Heart right ventricle (tissue), 16 donors: ENCODE results near the gene FBXL20. TPM values are rescaled to one million over a fixed set of nuclear protein-coding genes. Genes with fewer than 3 reads are reported as not detected.

Experiments
- ATAC-seq, 8 donors: fragments of 200-7000 bp; cut with Tn5 transposase; one replicate each; pipeline ENCODE4 v1.9.1; 2020; ENCODE audit warnings: mild to moderate bottlenecking in 8 of 8, moderate library complexity in 8 of 8, moderate number of reproducible peaks in 1 of 8
- DNase-seq, 2 donors: peaks; one replicate each; pipeline ENCODE4 v3.0.0-alpha.2; 2020
- H3K27ac ChIP-seq, 10 donors: fragments of 200-600 bp; sonication (generic) in 2 of 10; one replicate each; pipeline versions ENCODE4 v1.5.0 to v1.8.0; 2020 to 2022; ENCODE audit warnings: mild to moderate bottlenecking in 3 of 10
- H3K27me3 ChIP-seq, 7 donors: fragments of 200-600 bp; one replicate each; pipeline ENCODE4 v1.8.0; 2021 to 2022; ENCODE audit warnings: mild to moderate bottlenecking in 2 of 7
- H3K36me3 ChIP-seq, 9 donors: fragments of 200-600 bp; sonication (generic) in 1 of 9; one replicate each; pipeline versions ENCODE4 v1.5.0 to v1.8.0; 2020 to 2022; ENCODE audit warnings: mild to moderate bottlenecking in 2 of 9
- H3K4me1 ChIP-seq, 9 donors: fragments of 200-600 bp; sonication (generic) in 1 of 9; one replicate each; pipeline versions ENCODE4 v1.5.0 to v1.8.0; 2020 to 2022; ENCODE audit warnings: mild to moderate bottlenecking in 4 of 9
- H3K4me3 ChIP-seq, 10 donors: fragments of 200-600 bp; sonication (generic) in 2 of 10; one replicate each; pipeline versions ENCODE4 v1.5.0 to v1.8.0; 2020 to 2022; ENCODE audit warnings: mild to moderate bottlenecking in 7 of 10, moderate library complexity in 2 of 10
- H3K9me3 ChIP-seq, 11 donors: fragments of 200-600 bp in 10 of 11; sonication (generic) in 2 of 11; one replicate each; pipeline versions ENCODE4 v1.5.0 to v1.8.0; 2013 to 2022; ENCODE audit warnings: mild to moderate bottlenecking in 2 of 11, control low read depth in 1 of 11, moderate library complexity in 1 of 11
- CTCF ChIP-seq, 9 donors: fragments of 200-600 bp; sonication (generic) in 2 of 9; IDR thresholded peaks; one replicate each; pipeline versions ENCODE4 v1.5.0 to v1.8.0; 2021 to 2022; ENCODE audit warnings: antibody characterized with exemption in 9 of 9, mild to moderate bottlenecking in 5 of 9, moderate library complexity in 1 of 9
- WGBS, 2 donors: extraction: QIAGEN DNeasy Blood & Tissue Kit; methylation state at CpG; one replicate each; pipeline ENCODE4 v1.1.7; 2013; ENCODE audit warnings: inconsistent platforms in 1 of 2; 5-methylcytosine and 5-hydroxymethylcytosine counted together
- intact Hi-C, 10 donors: fragments of 100-400 bp; cut with DNase I; formaldehyde crosslinking; loops; one replicate each; pipeline versions ENCODE4 v1.11.1 to v1.14.2; 2022
- polyA plus RNA-seq, 2 donors: library from polyadenylated mRNA; stranded (reverse); fragments of 200-250 nt; gene quantifications; one replicate each; pipeline ENCODE4 v1.2.3, GENCODE V29; 2013
- total RNA-seq, 10 donors: library from RNA; stranded (reverse); fragmentation: NEBNext Ultra II Directional in 3 of 10; extraction: Animal tissue kit (Norgen Biotek cat#: 25700) in 3 of 10; gene quantifications; one replicate each; pipeline versions ENCODE4 v1.2.1 to v1.2.4, GENCODE V29; 2021 to 2023
- donor health status: Arrhythmogenic right ventricular cardiomyopathy.
- donor health status: ischemic (EF 13 %, LVEDD 7.1; RV severe dilation, severe dysfunction).
- donor health status: healthy with polysubstance abuse.
- donor health status: DM: no; HTN: yes; CAD: no.
- donor health status: DM: no; HTN: no; CAD: no.
- donor health status: ischemic (EF 25% LVEDD 6.9; RV normal size, moderate dysfunction).
- donor health status: ischemic (EF 25% LVEDD 5.7; RV mildly dilated, moderate dysfunction).
- donor health status: healthy.
- donor health status: DM: yes; HTN: yes; CAD: no.
- donor health status: Ischemic cardiomyopathy.
- donor health status: ischemic (EF 35%, LVEDD 5.7; RV mildly dilated, moderate dysfunction).
- donor health status: nonischemic (EF 11% LVEDD 7.7; RV severe dilation, severe dysfunction).
- donor health status: DM: yes; HTN: yes; CAD: no.
- donor health status: PGD.
- donor health status: ischemic (EF 29% LVEDD 5.4; RV normal size, mild dysfunction).
- donor health status: nonischemic (EF 23%, LVEDD 6.1; RV moderate dilation, normal function).

The FBXL20 gene
- total and polyA plus RNA-seq, 12 donors, result 1.7 to 19.7 (median 15.5) TPM

- ATAC-seq (peak in 2 of 8 donors; percentile 5 to 28), DNase-seq (peak in 1 of 2 donors; percentile 30)
- intact Hi-C loops, result loop anchor here in 7 of 10 donors (2.0 to 10.0 kb wide), 7 partner anchors 32 to 265 kb away; partner anchors contain the start of gene ARL5C (in 4 of the 7)
- Histone ChIP-seq H3K27me3 (peaks cover 0 to 25% (median 11%) of the 10 kb centered on the region in 7 donors), H3K27ac (no peak overlapping the region), H3K9me3 (no peaks in the 10 kb centered on the region), H3K36me3 (no peaks in the 10 kb centered on the region), H3K4me1 (peaks cover 0 to 22% (median 5%) of the 10 kb centered on the region in 9 donors), H3K4me3 (no peak overlapping the region)
- TF ChIP-seq CTCF (IDR thresholded peaks at IDR 0.05), result peak in 7 of 9 donors; percentile 46 to 56 (median 52)
- WGBS, 2 donors, result 27 to 33% methylated on average over 16 of the region's 16 CpGs
Measured at GRCh38 chr17:39239640-39240314, 161.6 kb downstream of the FBXL20 start.

- Histone ChIP-seq H3K27me3 (peaks cover 0 to 31% (median 12%) of the 10 kb centered on the region in 7 donors), H3K4me1 (peaks cover 0 to 15% (median 4%) of the 10 kb centered on the region in 9 donors), H3K27ac (peak overlapping the region in 1 of 10 donors; percentile 68), H3K36me3 (no peaks in the 10 kb centered on the region), H3K9me3 (no peaks in the 10 kb centered on the region), H3K4me3 (no peak overlapping the region)
- WGBS, 2 donors, result 27 to 36% methylated on average over 15 of the region's 15 CpGs
- ATAC-seq (peak in 6 of 8 donors; percentile 43 to 66 (median 58)), DNase-seq (peak in 1 of 2 donors; percentile 64)
- TF ChIP-seq CTCF (IDR thresholded peaks at IDR 0.05), result no peak
- intact Hi-C loops, result loop anchor here in 5 of 10 donors (2.0 to 10.0 kb wide), 4 partner anchors 32 to 264 kb away; partner anchors contain the start of gene ARL5C (in 2 of the 5)
Measured at GRCh38 chr17:39238311-39238972, 163.0 kb downstream of the FBXL20 start.

- H3K4me3 ChIP-seq, result no peak overlapping the region
- DNase-seq (no peak), ATAC-seq (peak in 1 of 8 donors; percentile 35)
- WGBS, 2 donors, result 83% methylated on average over 7 of the region's 7 CpGs
- intact Hi-C loops, result loop anchor here in 4 of 10 donors (10.0 kb wide), 3 partner anchors 73 to 263 kb away; partner anchors contain the start of gene ARL5C (in 2 of the 4)
- H3K9me3 ChIP-seq, result no peaks in the 10 kb centered on the region
- no peak overlapping the region for H3K27ac ChIP-seq
- peaks cover 2 to 40% (median 21%) of the 10 kb centered on the region in 7 donors for H3K27me3 ChIP-seq
- peaks cover 0 to 15% (median 4%) of the 10 kb centered on the region in 9 donors for H3K4me1 ChIP-seq
- no peaks in the 10 kb centered on the region for H3K36me3 ChIP-seq
- TF ChIP-seq CTCF (IDR thresholded peaks at IDR 0.05), result no peak
Measured at GRCh38 chr17:39237586-39237985, 163.8 kb downstream of the FBXL20 start.

GRCh38 chr17:39236981-39237441, 164.4 kb downstream of the FBXL20 start:
- TF ChIP-seq CTCF (IDR thresholded peaks at IDR 0.05), result no peak
- Histone ChIP-seq H3K4me3 (no peak overlapping the region), H3K9me3 (no peaks in the 10 kb centered on the region), H3K4me1 (peaks cover under 1 to 18% (median 8%) of the 10 kb centered on the region in 9 donors), H3K27ac (no peak overlapping the region), H3K27me3 (peaks cover 3 to 46% (median 25%) of the 10 kb centered on the region in 7 donors), H3K36me3 (no peaks in the 10 kb centered on the region)
- 74 to 84% methylated on average over 6 of the region's 6 CpGs for WGBS, 2 donors
- ATAC-seq (peak in 2 of 8 donors; percentile 4 to 21), DNase-seq (no peak)
- intact Hi-C loops, result loop anchor here in 4 of 10 donors (10.0 kb wide), 3 partner anchors 72 to 262 kb away; partner anchors contain the start of gene ARL5C (in 2 of the 4)
